ENCODE data around the gene MAP2K3.

Gene MAP2K3

DNA sequence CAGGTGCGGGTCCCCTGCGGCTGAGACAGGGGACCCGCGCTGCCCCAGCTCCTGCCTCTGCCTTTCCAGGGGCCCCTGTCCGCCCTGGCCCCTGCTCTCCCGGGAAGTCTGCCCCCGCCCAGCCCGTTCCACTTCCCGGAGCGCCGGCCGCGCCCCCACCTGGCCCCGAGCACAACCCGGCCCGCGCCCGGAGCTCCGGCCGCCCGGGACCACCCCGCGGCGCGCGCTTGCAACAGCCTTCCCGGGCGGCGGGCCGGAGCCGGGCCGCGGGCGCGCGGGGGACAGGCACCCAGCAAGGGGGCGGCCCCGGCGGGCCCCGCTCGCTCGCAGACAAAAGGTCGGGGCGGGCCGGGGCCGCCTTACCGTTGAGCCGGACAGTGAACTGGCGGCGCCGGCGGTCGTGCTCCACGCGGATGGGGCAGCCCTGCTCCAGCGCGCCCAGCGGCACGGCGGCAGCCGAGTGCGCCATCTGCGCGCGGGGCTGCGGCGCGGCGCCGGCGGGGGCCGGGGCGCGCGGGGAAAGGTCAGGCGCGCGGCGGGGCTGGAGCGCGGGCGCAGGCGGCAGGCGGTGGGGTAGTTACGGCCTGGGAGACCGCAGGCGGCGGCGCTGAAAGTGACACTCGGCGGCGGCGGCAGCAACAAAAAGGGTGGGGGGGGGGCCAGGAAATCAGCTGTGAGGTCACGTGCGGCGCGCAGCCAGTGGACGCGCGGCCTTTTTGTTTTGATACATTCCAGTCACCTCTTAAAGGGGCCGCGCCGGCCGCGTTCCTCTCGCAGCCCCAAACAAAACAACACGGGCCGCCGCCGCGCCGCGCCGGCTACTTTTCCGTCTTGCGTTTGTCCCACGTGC lies 31.5 kb upstream of the MAP2K3 start, which contains the start of gene NATD1:
TSS of gene NATD1 (minus strand) at position 615 of the 850 bp plus-strand sequence. CDS start at position 469, 146 bp downstream.
- DNase-seq (ENCODE audit: low read depth in 2 of 2) = peak; percentile 66 to 67

DNA sequence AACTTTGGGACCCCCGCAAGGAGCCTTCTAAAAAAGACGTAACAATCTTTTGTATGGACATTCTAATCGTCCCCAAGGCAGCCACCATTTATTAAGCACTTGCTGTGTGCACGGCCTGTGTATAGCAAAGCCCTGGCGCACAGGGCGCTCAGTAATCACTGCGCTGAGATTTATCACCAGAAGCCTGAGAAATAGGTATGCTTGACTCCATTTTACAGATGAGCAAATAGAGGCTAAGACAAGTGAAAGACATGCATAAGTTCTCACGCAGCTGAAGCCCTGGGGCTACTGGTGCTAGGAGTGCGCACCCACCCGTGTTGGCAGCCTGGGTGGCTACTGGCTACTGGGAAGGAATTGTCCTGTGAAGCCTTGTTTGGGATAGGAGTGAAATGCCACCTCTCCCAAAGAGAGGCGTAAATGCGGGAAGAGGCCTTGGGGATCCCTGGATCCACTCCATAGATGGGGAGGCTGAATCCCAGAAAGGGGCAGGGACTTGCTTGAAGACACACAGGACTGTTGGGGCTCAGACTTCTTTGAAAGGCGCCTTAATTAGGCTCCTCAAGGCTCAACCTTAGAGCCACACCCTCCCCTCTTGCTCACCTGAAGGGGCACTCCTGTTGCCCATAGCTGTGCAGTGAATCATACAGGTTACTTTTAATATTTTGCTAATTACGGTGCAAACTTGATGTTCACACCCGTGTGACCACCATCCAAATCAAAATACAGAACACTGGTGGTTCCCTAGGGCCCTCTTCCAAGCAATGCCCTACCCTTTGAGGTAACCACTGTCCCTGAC lies 30.7 kb upstream of the MAP2K3 start:
- DNase-seq (ENCODE audit: low read depth in 2 of 2) = no peak

DNA sequence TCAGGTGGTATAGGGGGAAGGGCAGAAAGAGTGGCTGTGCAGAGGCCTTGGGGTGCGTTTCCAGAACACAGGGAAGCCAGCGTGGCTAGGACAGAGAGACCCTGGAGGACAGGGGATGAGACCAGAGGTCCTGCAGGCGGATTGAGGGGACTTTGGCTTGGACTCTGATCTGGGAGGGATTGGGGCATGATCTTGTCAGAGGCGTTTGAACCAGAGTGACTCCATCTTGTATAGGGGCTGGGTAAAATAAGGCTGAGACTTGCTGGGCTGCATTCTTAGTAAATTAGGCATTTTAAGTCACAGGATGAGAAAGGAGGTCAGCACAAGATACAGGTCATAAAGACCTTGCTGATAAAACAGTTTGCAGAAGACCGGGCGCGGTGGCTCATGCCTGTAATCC lies 25.9 kb upstream of the MAP2K3 start:
- no peak for DNase-seq (ENCODE audit: low read depth in 2 of 2)

DNA sequence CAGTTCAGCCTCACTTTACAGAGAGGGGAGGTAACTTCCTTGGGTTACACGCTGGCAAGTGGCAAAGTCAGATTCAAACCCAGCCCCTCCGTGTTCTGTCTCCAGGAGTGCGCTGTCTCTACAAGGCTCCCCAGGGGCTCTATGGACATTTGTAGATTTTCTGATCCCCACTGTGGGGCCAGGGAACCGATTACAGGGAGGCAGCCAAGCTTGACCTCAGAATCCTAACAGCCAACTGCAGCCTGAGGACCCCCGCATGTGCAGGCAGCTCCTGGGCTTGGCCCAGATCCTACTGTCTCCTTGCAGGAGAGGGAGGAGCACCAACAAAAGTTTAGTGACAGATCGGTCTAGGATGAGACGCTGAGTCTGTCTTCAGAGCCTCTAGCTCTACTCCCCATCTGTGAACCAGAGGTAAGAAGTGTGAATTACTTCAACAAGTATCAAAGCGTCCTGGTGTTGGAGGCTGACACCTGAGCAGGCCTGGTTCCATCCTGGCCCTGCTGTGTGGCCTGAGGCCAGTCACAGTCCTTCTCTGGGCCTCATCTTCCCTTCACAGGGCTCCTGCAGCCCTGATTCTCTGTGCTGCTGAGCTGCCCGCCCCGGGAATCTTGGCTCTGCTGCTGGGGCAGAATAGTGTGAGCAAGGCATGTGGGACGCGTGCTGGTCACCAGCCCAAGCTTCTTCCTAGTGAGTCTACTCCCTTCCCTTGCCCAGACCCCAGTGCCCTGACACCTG lies 22.1 kb upstream of the MAP2K3 start:
- no peak for DNase-seq (ENCODE audit: low read depth in 2 of 2)

DNA sequence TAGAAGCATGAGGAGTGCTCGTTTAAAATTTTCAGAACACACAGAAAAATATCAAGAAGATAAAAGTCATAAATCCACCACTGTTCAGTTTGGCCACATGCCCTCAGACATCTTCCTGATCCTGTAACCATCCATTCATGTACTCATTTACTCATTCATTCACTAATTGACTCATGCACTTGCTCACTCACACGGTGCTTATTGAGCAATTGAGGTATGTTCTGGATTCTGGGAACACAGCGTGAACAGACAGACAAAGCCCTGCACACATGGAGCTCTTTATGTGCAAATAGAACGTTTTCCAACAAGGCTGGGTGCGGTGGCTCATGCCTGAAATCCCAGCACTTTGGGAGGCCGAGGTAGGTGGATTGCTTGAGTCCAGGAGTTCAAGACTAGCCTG lies 21.1 kb upstream of the MAP2K3 start:
- no peak for DNase-seq (ENCODE audit: low read depth in 2 of 2)

DNA sequence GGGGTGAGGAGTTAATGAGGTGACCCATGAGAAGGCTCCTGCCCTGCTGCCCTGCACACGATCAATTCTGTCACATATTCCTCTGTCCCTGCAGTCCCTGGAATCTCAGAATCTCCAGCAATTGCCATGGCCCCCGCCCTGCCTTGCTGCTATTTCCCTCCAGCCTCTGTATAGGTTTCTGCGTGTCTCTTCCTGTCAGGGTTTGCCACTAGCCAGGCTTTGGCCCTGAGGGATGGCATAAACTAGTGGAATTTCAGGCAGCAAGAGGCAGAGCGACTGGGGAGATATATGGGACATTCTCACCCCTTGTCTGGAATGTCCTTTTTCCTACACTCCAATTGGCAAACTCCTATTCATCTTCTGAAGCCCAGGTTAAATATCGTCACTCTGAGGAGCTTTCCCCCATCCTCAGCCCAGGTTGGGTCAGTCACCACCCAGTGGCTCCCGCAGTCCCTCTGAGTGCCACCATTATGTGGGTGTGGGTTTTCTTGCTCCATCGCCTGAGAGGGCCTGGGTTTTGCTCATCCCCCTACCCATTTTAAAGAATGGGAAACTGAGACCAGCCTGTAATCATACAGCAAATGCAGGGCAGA lies 15.8 kb upstream of the MAP2K3 start:
- DNase-seq (ENCODE audit: low read depth in 2 of 2) = no peak

DNA sequence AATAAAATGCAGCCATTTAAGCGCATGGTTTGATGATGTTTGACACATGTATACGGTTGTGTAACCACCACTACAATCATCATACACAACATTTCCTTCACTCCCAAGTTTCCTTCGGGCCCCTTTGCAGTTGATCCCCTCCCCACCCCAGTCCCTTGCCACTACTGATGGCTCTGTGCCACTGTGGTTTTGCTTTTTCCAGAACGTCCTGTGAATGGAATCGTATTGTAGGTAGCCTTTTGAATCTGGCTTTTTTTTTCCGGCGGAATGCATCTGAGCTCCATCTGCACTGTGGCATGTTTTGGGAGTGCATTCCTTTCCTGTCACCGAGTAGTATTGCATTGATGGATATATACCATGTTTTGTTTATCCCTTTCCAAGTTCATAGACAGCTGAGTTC lies 15.1 kb upstream of the MAP2K3 start:
- no peak for DNase-seq (ENCODE audit: low read depth in 2 of 2)

DNA sequence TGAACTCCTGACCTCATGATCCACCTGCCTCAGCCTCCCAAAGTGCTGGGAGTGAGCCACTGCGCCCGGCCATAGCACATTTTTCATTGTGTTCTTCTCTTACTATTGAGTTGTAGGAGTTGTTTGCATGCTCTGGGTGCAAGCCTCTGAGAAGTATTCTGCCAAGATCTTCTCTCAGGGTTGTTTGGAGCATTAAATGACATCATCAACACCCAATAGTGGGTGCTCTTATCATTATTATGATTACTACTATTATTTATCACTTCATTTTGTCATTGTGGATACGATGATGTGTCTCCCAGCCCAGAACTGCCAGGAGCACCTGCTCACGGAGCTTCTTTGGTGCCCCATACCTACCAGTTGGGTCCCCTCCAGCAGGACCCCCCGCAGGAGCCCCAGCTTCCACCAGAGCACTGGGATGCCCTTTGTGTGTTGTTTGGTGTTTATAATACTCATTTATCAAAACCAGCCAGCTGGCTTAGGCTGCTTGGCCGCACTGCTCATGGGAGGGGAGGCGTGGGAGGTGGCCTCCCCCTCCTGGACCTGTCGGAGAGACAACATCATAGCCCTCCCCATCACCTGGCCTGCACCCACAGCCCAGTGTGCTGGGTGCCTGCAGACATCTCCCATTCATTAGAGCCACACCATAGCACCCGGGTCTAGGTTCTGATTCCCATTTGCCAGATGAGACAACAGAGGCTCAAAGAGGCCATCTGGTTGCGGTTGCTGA lies 12.9 kb upstream of the MAP2K3 start:
- DNase-seq (ENCODE audit: low read depth in 2 of 2) = no peak

DNA sequence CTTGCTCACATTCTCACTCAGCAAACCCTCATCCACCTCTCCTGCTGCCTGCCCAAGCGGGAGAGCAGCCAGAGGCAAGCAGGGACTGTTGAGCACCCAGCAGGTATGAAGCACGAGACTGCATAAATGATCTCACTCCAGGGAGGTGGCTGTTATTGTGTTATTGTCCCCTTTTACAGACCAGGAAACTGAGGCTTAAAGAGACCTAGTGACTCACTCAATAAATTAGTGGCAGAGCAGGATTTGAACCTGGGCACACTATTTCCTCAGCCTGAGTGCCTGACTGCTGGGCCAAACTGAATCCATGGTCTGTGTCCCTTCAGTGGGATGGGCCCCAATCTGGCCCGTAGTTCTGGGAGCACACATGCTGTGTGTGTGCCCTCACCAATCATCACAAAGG lies 12.3 kb upstream of the MAP2K3 start:
- DNase-seq (ENCODE audit: low read depth in 2 of 2) = no peak

DNA sequence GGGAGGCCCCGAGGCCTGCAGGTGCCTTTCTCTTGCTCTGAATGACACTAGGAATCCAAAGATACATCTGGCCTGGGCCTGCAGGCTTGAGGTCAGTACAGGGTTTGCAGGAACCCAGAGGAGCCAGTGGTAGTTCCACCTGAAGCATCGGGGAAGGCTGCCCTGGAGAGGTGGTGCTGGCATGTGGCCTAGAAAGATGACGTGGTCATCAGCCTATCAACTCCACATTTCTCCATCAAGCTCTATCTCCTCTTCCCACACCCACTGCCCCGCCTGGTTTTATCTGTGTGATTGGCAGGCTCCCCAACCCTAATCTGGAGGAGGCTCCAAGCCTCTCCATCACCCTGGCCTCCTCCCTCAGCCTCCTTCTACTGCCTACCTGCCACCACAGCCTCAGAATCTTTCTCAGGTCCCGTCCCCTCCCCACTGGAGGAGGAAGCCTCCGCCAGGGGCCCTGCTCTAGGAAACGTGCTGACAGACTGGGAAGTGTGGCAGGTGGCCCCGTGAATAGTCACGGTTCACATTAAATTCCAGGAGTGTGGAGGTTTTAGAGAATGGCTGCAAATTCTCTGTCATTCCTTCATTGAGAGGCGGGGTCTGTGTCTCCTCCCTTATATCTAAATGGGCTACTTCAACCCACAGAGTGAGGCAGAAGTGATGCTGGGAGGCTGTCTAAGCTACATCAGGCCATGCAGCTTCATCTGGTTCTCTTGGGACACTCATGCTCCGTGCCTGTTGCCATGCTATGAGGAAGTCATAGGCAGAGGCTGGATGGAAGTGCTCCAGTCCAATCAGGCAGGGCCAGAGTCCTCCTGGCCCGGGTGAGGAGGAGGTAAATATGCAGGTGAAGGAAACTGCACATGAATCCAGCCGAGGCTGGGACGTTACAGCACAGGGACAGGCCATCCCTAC lies 11.4 kb upstream of the MAP2K3 start:
- DNase-seq (ENCODE audit: low read depth in 2 of 2) = no peak

DNA sequence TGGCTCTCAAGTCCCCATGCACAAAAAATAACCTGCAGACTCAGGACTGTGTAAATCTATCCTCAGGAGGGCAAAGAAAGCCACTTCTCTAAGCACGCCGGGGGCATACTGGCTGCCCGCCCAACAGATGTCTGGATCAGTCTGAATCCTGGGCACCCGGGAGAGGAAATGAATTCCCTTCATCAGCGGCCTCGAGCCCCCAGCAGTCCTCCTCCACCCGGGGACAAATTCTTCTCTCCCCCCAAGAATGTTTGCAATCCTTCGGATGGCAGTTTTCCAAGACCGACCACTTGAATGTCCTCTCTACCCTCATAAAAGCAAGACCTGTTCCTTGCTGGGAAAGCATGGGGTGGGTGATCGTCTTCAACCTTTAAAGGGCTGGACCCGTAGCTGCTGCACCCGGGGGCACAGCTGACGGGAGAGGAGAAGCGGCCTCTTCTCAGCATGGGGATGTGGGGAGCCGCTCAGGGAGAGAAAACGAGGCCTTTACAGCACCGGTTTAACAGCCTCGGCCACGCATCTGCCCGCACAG lies 9.4 kb upstream of the MAP2K3 start:
- no peak for DNase-seq (ENCODE audit: low read depth in 2 of 2)

DNA sequence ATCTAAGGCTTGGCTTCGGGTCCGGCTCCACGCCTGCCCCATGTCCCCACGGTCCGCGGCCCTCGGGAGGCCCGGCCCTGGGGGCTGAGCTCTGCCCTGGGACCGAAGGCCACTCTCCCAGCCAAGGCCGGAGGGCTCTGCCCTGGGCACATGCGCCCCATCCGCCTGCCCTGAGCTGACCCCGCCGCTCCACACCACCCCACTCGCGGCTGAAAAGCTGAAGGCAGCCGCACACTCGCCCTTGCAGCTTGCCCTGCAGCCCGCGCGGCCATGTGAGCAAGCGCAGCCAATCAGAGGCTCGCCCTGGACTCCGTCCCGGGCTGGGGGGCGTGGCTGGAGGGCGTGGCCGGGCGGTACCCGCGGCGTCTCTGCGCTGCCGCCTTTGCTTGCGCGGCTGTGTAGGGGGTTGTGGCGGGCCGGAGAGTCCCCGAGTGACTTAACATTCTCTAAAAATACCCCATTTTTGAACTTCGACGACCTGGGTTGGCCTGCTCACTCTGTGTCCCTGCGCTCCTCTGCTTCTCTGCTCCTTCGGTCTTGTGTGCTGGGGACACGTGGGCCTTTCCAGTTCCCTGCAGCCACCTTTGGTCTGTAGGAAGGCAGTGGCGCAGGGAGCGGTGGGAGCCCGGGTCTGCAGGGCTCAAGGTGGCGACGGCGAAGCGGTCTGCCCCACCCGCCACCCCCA lies 8.8 kb upstream of the MAP2K3 start:
- peak; percentile 93 for DNase-seq (ENCODE audit: low read depth in 2 of 2)

DNA sequence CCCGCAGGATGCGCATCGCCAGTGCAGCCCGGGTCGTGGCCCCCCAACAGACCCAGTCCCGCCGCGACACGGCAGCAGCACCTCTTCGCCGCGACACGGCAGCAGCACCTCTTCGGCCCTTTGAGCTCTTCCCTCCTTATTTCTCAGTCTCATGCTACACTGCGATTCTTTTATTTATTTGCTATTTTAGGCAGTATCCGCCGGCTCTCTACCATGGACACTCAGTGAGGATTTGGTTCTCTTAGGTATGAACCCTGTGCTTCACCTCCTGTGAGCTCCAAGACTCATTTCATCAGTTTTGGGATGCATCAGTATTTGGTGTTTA lies 8.3 kb upstream of the MAP2K3 start:
- no peak for DNase-seq (ENCODE audit: low read depth in 2 of 2)

DNA sequence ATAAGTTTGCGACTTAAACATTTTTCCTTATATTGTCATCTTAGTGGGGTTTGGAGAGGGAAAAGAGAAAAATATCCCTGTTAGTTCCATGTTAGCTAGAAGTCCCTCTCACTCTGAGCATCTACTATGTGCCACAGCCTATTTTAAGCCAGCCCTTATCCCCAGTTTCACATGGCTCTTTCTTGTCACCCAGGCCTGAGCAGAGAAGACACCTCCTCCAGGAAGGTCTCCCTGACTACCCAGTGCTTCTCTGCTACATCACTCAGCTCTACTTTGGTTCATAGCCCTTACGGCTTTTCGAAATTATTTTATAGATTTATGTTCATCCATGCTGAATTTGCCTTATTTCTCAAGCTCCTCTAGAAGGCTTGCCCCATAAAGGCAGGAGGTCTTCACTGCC lies 7.2 kb upstream of the MAP2K3 start:
- no peak for DNase-seq (ENCODE audit: low read depth in 2 of 2)

DNA sequence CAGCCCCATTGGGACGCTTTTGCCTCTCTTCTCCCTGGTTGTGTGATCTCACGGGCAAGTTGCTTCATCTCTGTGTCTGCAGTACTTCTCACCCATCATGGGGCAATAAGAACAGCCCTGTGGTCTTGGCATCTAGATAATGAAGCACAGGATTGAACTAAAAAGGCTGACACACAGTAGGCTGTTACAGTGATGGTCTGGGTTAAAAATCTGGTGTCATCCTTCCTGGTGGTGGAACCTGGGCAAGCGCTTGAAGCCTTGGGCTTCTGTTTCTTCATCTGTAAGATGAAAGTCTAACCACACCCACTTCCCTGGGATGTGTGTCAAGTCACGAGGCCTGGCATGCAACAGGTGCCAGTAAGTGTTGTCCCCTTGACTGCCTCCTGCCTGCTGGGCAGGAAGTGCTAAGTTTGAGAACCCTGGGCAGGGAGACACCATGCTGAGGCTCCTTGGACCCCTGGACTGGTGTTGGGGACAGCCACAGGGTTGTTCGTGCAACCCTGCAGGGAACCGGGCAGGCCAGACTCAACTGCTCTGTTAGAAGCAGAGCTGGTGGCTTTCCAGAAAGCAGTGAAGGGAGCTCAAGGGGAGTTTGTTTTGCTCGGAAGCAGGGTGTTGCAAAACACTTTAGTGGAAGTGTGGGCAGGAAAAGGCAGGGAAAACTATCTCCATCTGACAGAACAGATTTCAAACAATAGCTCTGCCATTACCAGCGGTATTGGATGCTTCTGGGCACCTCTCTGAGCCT lies 5.9 kb upstream of the MAP2K3 start:
- DNase-seq (ENCODE audit: low read depth in 2 of 2) = no peak

DNA sequence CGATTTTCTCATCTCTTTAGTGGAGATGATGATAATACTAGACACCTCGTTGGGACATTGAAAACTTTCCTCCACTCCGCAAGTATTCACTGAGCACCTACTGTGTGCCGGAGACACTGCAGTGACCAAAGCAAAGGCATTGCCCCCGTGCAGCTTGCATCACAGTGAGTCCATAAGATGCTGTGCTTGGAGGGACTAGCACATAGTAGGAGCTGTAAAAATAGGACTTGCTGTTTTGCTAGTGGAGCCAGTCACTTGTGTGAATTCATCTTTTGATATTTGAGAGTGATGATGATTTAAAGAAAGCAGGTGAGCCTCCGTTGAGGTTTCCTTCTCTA lies 5.3 kb upstream of the MAP2K3 start:
- DNase-seq (ENCODE audit: low read depth in 2 of 2) = no peak

DNA sequence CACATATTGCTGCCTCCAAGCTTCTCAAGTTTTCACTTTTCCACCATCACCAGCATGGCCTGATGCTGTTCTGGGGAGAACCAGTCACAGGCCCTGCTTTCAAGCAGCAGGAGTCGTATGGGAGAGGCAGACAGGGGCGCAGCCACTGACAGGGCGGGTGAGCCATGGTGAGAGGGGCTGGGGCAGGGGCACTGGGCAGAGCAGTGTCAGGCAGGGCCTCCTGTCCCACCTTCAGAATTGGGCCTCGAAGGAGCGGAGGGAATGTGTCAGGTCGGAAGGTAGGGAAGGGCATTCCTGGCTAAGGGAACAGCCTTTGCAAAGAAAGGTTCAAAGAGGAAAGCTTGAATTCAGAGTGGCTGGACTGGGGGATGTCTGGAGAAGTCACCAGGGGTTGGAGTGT lies 4.9 kb upstream of the MAP2K3 start:
- DNase-seq (ENCODE audit: low read depth in 2 of 2) = no peak

DNA sequence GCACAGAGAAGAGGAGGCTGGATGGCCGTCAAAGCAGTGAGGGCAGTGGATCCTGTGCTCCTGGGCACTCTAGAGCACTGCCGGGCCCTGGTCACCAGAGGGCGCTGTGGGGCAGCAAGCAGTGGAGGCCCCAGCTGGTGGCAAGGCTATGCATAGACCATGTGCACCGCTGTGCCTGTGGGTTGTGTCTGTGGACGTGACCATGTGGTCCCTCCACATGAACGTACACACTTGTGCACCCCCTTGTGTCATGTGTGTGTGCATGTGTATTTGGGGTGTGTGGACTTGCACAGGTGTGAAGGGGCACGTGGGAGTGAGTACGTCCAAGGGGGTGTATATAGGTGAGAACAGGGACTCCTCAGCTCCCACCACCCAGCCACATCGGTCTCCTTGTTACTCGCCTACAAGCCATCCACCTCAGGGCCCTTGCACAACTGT lies 4.4 kb upstream of the MAP2K3 start:
- peak; percentile 78 to 80 for DNase-seq (ENCODE audit: low read depth in 2 of 2)

DNA sequence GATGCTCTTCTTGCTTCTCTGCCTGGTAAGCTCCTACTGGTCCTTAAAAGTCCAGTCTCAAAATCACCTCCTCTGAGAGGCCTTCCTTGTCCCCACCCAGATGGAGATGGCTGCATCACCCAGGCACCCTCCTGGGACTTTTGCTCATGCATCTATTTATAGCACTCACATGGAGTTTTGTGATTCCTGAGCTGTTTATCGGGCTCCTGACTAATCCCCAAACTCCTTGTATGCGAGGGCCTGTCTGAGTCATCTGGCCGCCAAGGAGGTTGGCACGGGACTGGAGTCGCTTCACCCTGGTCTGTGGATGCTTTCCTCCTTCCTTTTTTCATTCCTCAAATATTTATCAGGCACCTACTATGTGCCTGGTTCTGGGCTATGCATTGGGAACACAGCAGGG lies 2.3 kb upstream of the MAP2K3 start:
- DNase-seq (ENCODE audit: low read depth in 2 of 2) = no peak

Measured in stimulated activated CD8-positive, alpha-beta memory T cell treated with anti-CD3 and anti-CD28 coated beads, Interleukin-15, amount 100 ng/mL, for 48 hours (primary cell).